HEK293T (cell line): ENCODE data around the gene ASAP2.

ENCODE experiments used
- BHLHE40 ChIP-seq: fragments of 450-650 bp; IDR thresholded peaks from 2 replicates; pipeline ENCODE4 v1.6.1; 2016; ENCODE audit warnings: mild to moderate bottlenecking, moderate library complexity, borderline replicate concordance
- FOXA1 ChIP-seq: fragments of 450-650 bp; IDR thresholded peaks from 2 replicates; pipeline ENCODE4 v1.6.1; 2016; ENCODE audit warnings: mild to moderate bottlenecking
- FOXM1 ChIP-seq: fragments of 450-650 bp; IDR thresholded peaks from 2 replicates; pipeline ENCODE4 v1.6.1; 2017; ENCODE audit warnings: mild to moderate bottlenecking, borderline replicate concordance
- HDGF ChIP-seq: fragments of 450-650 bp; IDR thresholded peaks from 2 replicates; pipeline ENCODE4 v1.6.1; 2017; ENCODE audit warnings: antibody characterized with exemption, borderline replicate concordance
- L3MBTL2 ChIP-seq: fragments of 450-650 bp; conservative IDR thresholded peaks from 2 replicates; pipeline ENCODE4 v1.6.1; 2016; ENCODE audit warnings: mild to moderate bottlenecking
- PKNOX1 ChIP-seq: fragments of 450-650 bp; IDR thresholded peaks from 2 replicates; pipeline ENCODE4 v1.6.1; 2016
- SUZ12 ChIP-seq: fragments of 450-650 bp; IDR thresholded peaks from 2 replicates; pipeline ENCODE4 v1.6.1; 2016; ENCODE audit warnings: mild to moderate bottlenecking

GRCh38 chr2:9384521-9384920 lies 177.9 kb downstream of the ASAP2 start:
- no peak for TF ChIP-seq HDGF
- no peak for TF ChIP-seq PKNOX1
- TF ChIP-seq L3MBTL2, result no peak
- TF ChIP-seq FOXM1, result no peak
- TF ChIP-seq FOXA1, result no peak
- TF ChIP-seq SUZ12, result no peak
- TF ChIP-seq BHLHE40, result no peak
